ENCODE results near the gene IRX6.

Gene IRX6

GRCh38 chr16:55328611-55329569 lies 4.9 kb downstream of the IRX6 start:
- no peaks in the 10 kb centered on the region for H3K9me3 Mint-ChIP-seq
- intact Hi-C loops (cut with micrococcal nuclease), result no loop called here
- no peak overlapping the region for H3K27ac Mint-ChIP-seq
- H3K36me3 Mint-ChIP-seq (ENCODE audit: low read depth), result no peaks in the 10 kb centered on the region
- H3K4me3 Mint-ChIP-seq, result no peak overlapping the region
- H3K27me3 Mint-ChIP-seq, result peaks cover 92% of the 10 kb centered on the region
- peaks cover 10% of the 10 kb centered on the region for H3K4me1 Mint-ChIP-seq (ENCODE audit: low read depth)

DNA sequence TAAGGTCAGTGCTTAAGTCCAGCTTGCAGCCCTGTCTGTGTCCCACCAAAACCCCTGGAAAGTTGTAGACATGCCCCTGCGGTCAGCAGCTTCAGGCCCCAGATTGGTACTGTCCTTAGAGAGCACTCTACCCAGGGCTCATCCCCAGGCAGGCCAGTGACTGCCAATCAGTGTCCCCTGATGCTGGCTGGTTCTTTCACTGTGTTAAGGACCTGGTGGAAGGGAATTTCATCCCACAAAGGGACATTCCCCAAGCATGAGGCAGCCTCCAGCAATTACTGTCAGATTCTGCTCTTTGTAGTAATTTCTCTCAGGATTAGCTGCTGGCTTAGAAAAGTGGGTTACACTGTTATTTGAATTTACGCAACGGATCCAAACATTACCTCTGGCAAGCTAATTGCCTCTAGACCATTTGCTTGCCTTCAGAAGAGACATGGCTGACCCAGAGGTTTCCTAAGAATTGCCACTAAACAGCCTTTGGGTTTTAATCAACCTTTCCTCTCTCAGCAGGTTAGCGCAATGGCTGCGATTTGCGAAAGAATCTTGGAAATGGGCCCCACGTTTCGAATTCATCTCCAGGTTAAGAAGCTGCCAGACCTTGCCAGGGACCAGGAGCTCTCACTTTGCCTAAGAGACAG lies 5.9 kb downstream of the IRX6 start:
- Mint-ChIP-seq H3K4me1 (ENCODE audit: low read depth) (peaks cover 14% of the 10 kb centered on the region), H3K9me3 (no peaks in the 10 kb centered on the region), H3K27ac (no peak overlapping the region), H3K36me3 (ENCODE audit: low read depth) (no peaks in the 10 kb centered on the region), H3K4me3 (no peak overlapping the region), H3K27me3 (peaks cover 89% of the 10 kb centered on the region)
- intact Hi-C loops (cut with micrococcal nuclease), result no loop called here

GRCh38 chr16:55330781-55331647 lies 7.0 kb downstream of the IRX6 start:
- intact Hi-C loops (cut with micrococcal nuclease), result no loop called here
- H3K27ac Mint-ChIP-seq, result no peak overlapping the region
- no peak overlapping the region for H3K4me3 Mint-ChIP-seq
- peaks cover 5% of the 10 kb centered on the region for H3K4me1 Mint-ChIP-seq (ENCODE audit: low read depth)
- peaks cover 82% of the 10 kb centered on the region for H3K27me3 Mint-ChIP-seq
- no peaks in the 10 kb centered on the region for H3K9me3 Mint-ChIP-seq
- no peaks in the 10 kb centered on the region for H3K36me3 Mint-ChIP-seq (ENCODE audit: low read depth)

DNA sequence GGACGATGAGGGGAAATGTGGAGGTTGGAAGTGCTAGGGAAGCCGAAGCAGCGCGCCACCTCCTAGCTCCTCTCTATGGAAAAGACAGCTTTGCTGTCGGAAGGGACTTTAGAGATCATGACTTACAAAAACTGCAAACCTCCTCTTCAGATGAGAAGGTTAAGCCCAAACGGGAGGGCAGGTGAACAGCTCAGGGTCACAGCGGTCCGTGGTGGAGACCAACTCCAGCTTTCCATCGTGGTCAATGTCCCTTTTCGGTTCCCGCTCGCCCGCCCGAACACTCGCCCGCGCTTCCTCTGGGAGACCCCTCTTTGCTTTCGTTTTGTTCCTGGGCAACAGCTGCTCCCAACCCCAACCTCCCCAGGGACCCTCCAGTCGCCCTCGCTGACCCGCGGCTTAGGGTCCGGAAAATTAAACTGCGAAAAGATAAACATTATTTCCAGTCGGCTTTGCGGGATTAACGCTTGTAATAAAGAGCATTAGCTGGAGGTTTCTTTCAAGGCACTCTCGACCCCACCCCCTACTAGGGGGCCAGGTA lies 7.7 kb downstream of the IRX6 start:
- H3K4me3 Mint-ChIP-seq, result no peak overlapping the region
- no peaks in the 10 kb centered on the region for H3K9me3 Mint-ChIP-seq

GRCh38 chr16:55333684-55334083 lies 9.7 kb downstream of the IRX6 start:
- Mint-ChIP-seq H3K4me3 (no peak overlapping the region), H3K9me3 (no peaks in the 10 kb centered on the region), H3K27me3 (peaks cover 68% of the 10 kb centered on the region), H3K4me1 (ENCODE audit: low read depth) (peaks cover 8% of the 10 kb centered on the region), H3K36me3 (ENCODE audit: low read depth) (no peaks in the 10 kb centered on the region), H3K27ac (no peak overlapping the region)
- intact Hi-C loops (cut with micrococcal nuclease), result no loop called here

More for the DNA sequence above, 7.7 kb downstream of the IRX6 start:
- H3K36me3 Mint-ChIP-seq (ENCODE audit: low read depth), result no peaks in the 10 kb centered on the region
- intact Hi-C loops (cut with micrococcal nuclease), result no loop called here
- H3K4me1 Mint-ChIP-seq (ENCODE audit: low read depth), result peaks cover 5% of the 10 kb centered on the region
- H3K27ac Mint-ChIP-seq, result no peak overlapping the region
- H3K27me3 Mint-ChIP-seq, result peaks cover 78% of the 10 kb centered on the region

DNA sequence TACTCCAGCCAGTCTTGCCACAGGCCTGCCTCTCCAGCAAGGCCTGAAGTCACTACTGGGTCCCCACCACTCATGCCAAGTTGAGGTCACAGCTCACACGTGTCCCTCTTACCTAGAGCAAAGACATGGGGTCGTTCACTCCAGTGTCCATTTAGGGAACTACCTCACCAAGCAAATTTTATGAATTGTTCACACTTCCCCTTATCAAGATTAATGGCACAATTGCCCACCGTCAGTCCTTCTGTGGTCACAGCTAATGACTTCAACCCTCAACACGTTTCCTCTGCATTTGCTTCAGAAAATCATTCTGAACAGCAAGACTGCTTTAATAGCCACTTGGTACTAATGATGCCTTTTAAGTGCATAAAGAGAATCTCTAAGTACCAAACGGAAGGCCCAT lies 14.6 kb downstream of the IRX6 start:
- intact Hi-C loops (cut with micrococcal nuclease), result no loop called here
- no peak overlapping the region for H3K4me3 Mint-ChIP-seq
- H3K4me1 Mint-ChIP-seq (ENCODE audit: low read depth), result peaks cover 23% of the 10 kb centered on the region
- H3K27me3 Mint-ChIP-seq, result peaks cover 35% of the 10 kb centered on the region
- H3K27ac Mint-ChIP-seq, result no peak overlapping the region
- H3K36me3 Mint-ChIP-seq (ENCODE audit: low read depth), result no peaks in the 10 kb centered on the region
- no peaks in the 10 kb centered on the region for H3K9me3 Mint-ChIP-seq

- H3K27me3 Mint-ChIP-seq, result peaks cover 33% of the 10 kb centered on the region
- intact Hi-C loops (cut with micrococcal nuclease), result no loop called here
- no peaks in the 10 kb centered on the region for H3K9me3 Mint-ChIP-seq
- H3K4me3 Mint-ChIP-seq, result no peak overlapping the region
- no peaks in the 10 kb centered on the region for H3K36me3 Mint-ChIP-seq (ENCODE audit: low read depth)
- H3K27ac Mint-ChIP-seq, result no peak overlapping the region
- H3K4me1 Mint-ChIP-seq (ENCODE audit: low read depth), result peaks cover 19% of the 10 kb centered on the region
Observed at GRCh38 chr16:55340445-55340844, 16.4 kb downstream of the IRX6 start.

DNA sequence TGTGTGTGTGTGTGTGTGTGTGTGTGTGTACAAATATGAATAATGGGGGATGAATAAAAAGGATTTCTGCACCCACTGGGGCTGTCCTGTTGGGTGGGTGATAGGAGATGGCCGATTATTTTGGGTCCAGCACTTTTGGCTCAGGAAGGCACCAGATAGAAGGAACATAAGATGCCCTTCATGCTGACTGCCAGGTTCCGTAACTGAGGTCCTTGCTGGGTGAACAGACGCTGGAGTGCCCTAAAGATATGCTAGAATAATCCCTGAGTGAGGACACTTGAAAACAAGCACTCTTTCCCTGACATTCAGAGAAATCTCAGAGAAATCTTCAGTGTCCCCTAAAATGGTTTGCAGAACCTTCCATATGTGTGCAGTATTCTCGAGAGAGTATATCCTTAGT lies 17.7 kb downstream of the IRX6 start:
- Mint-ChIP-seq H3K4me3 (no peak overlapping the region), H3K36me3 (ENCODE audit: low read depth) (no peaks in the 10 kb centered on the region), H3K27me3 (peaks cover 32% of the 10 kb centered on the region), H3K4me1 (ENCODE audit: low read depth) (peaks cover 19% of the 10 kb centered on the region), H3K27ac (no peak overlapping the region), H3K9me3 (no peaks in the 10 kb centered on the region)
- intact Hi-C loops (cut with micrococcal nuclease), result no loop called here

DNA sequence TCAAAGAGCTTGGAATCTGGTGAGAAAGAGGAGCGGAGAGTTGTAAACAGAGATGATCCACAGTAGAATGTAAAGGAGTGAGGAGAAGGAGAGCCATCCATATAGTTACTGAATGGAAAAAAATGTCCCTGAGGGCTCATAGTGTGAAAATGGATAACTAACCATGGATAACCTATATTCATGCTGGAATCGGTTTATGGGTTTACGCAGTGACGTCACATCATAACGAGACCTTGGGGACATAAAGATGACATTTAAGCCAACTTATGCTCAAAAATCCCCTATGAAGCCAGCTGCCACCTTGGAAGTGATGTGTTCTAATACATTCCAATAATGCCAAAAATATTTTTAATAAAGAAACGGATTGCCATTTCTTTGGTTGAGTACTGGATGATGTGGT lies 22.5 kb downstream of the IRX6 start:
- Mint-ChIP-seq H3K4me1 (ENCODE audit: low read depth) (no peaks in the 10 kb centered on the region), H3K4me3 (no peak overlapping the region), H3K27me3 (peaks cover 29% of the 10 kb centered on the region), H3K27ac (no peak overlapping the region), H3K36me3 (ENCODE audit: low read depth) (no peaks in the 10 kb centered on the region), H3K9me3 (no peaks in the 10 kb centered on the region)
- intact Hi-C loops (cut with micrococcal nuclease), result no loop called here

- H3K4me3 Mint-ChIP-seq, result no peak overlapping the region
- H3K27me3 Mint-ChIP-seq, result peaks cover 18% of the 10 kb centered on the region
- H3K27ac Mint-ChIP-seq, result no peak overlapping the region
- no peaks in the 10 kb centered on the region for H3K4me1 Mint-ChIP-seq (ENCODE audit: low read depth)
- no peaks in the 10 kb centered on the region for H3K9me3 Mint-ChIP-seq
- no peaks in the 10 kb centered on the region for H3K36me3 Mint-ChIP-seq (ENCODE audit: low read depth)
- intact Hi-C loops (cut with micrococcal nuclease), result no loop called here
Observed at GRCh38 chr16:55349867-55350266, 25.9 kb downstream of the IRX6 start.

- H3K9me3 Mint-ChIP-seq, result no peaks in the 10 kb centered on the region
- no peak overlapping the region for H3K4me3 Mint-ChIP-seq
- H3K27me3 Mint-ChIP-seq, result peaks cover 16% of the 10 kb centered on the region
- no peaks in the 10 kb centered on the region for H3K36me3 Mint-ChIP-seq (ENCODE audit: low read depth)
- no peaks in the 10 kb centered on the region for H3K4me1 Mint-ChIP-seq (ENCODE audit: low read depth)
- H3K27ac Mint-ChIP-seq, result no peak overlapping the region
- intact Hi-C loops (cut with micrococcal nuclease), result no loop called here
Observed at GRCh38 chr16:55350984-55351383, 27.0 kb downstream of the IRX6 start.

- H3K4me3 Mint-ChIP-seq, result no peak overlapping the region
- peaks cover 14% of the 10 kb centered on the region for H3K27me3 Mint-ChIP-seq
- no peaks in the 10 kb centered on the region for H3K4me1 Mint-ChIP-seq (ENCODE audit: low read depth)
- no peaks in the 10 kb centered on the region for H3K36me3 Mint-ChIP-seq (ENCODE audit: low read depth)
- intact Hi-C loops (cut with micrococcal nuclease), result no loop called here
- H3K27ac Mint-ChIP-seq, result no peak overlapping the region
- H3K9me3 Mint-ChIP-seq, result no peaks in the 10 kb centered on the region
Observed at GRCh38 chr16:55351936-55352335, 27.9 kb downstream of the IRX6 start.

DNA sequence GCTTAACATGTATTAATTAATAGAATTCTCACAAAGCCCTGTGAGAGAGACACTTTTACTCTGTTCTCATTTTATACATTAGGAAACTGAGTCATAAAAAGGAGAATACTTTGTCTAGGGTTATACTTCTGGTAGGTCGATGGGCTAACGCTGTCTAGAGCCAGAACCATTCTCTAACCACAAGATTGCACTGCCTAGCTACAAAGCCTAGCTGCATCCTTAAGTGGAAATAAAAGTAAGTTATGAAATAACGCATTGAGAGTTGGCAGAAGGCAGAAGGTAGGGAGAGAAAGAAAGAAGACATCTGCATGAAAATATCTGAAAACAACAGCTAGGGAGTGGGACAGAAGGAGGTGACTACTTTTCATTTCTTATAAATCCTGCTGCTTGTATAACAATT lies 33.2 kb downstream of the IRX6 start:
- no peak overlapping the region for H3K4me3 Mint-ChIP-seq
- H3K9me3 Mint-ChIP-seq, result no peaks in the 10 kb centered on the region
- peaks cover 19% of the 10 kb centered on the region for H3K27me3 Mint-ChIP-seq
- H3K36me3 Mint-ChIP-seq (ENCODE audit: low read depth), result no peaks in the 10 kb centered on the region
- no peak overlapping the region for H3K27ac Mint-ChIP-seq
- intact Hi-C loops (cut with micrococcal nuclease), result no loop called here
- no peaks in the 10 kb centered on the region for H3K4me1 Mint-ChIP-seq (ENCODE audit: low read depth)

- H3K27ac Mint-ChIP-seq, result no peak overlapping the region
- intact Hi-C loops (cut with micrococcal nuclease), result no loop called here
- H3K4me1 Mint-ChIP-seq (ENCODE audit: low read depth), result no peaks in the 10 kb centered on the region
- H3K4me3 Mint-ChIP-seq, result no peak overlapping the region
- peaks cover 25% of the 10 kb centered on the region for H3K27me3 Mint-ChIP-seq
- no peaks in the 10 kb centered on the region for H3K9me3 Mint-ChIP-seq
- no peaks in the 10 kb centered on the region for H3K36me3 Mint-ChIP-seq (ENCODE audit: low read depth)
Observed at GRCh38 chr16:55359946-55360345, 35.9 kb downstream of the IRX6 start.
